Muscle of leg (tissue), 11 donors: ENCODE results near the gene IL4. TPM values are rescaled to one million over a fixed set of nuclear protein-coding genes. Genes with fewer than 3 reads are reported as not detected.

Source experiments
- DNase-seq: peaks from one replicate; pipeline ENCODE4 v3.0.0; 2013
- H3K27ac ChIP-seq: one replicate; pipeline ENCODE4 v1.5.1; 2013; ENCODE audit warnings: mild to moderate bottlenecking, low read length, control low read depth
- H3K27me3 ChIP-seq: one replicate; pipeline ENCODE4 v1.6.1; 2013; ENCODE audit warnings: low read length; ENCODE audit not compliant: control insufficient read depth, insufficient read depth
- H3K36me3 ChIP-seq: one replicate; pipeline ENCODE4 v1.6.1; 2013; ENCODE audit warnings: low read length; ENCODE audit not compliant: control insufficient read depth, insufficient read depth
- H3K4me1 ChIP-seq: one replicate; pipeline ENCODE4 v1.6.1; 2013; ENCODE audit warnings: low read length; ENCODE audit not compliant: control insufficient read depth, insufficient read depth
- H3K4me3 ChIP-seq: one replicate; pipeline ENCODE4 v1.5.1; 2013; ENCODE audit warnings: low read length, control low read depth
- H3K9me3 ChIP-seq: replicated peaks from 2 replicates; pipeline ENCODE4 v1.6.1; 2013; ENCODE audit warnings: low read depth, low read length; ENCODE audit not compliant: control insufficient read depth
- WGBS: methylation state at CpG from one replicate; pipeline ENCODE4 v1.1.5; 2013; ENCODE audit warnings: missing lambda C conversion rate; ENCODE audit not compliant: insufficient coverage; 5-methylcytosine and 5-hydroxymethylcytosine counted together
- polyA plus RNA-seq, 8 donors: library from polyadenylated mRNA; unstranded; fragments of 120-200 nt; gene quantifications; one replicate each; pipeline versions ENCODE4 v1.2.1 to v1.2.3, GENCODE V29; 2013; ENCODE audit warnings: inconsistent platforms in 1 of 8, low replicate concordance in 1 of 8; ENCODE audit not compliant: insufficient read length in 8 of 8, insufficient read depth in 1 of 8
- total RNA-seq: library from RNA; stranded (reverse); fragments of 120-200 nt; gene quantifications from one replicate; pipeline ENCODE4 v1.2.4, GENCODE V29; 2013

IL4 gene
- total and polyA plus RNA-seq, 9 donors = 0.18 TPM; not detected in 8

- Histone ChIP-seq H3K36me3 (no peaks in the 10 kb centered on the region), H3K27me3 (no peaks in the 10 kb centered on the region), H3K4me3 (no peak overlapping the region), H3K27ac (no peak overlapping the region), H3K9me3 (no peaks in the 10 kb centered on the region), H3K4me1 (no peaks in the 10 kb centered on the region)
- WGBS = 67% methylated on average over 1 of the region's 13 CpGs
- peak; percentile 55 for DNase-seq
These were observed 1.1 kb downstream of the IL4 start for GRCh38 chr5:132674671-132675506.

- H3K27me3 ChIP-seq = no peaks in the 10 kb centered on the region
- H3K4me3 ChIP-seq = no peak overlapping the region
- WGBS = 94% methylated on average over 4 of the region's 11 CpGs
- H3K27ac ChIP-seq = no peak overlapping the region
- no peak for DNase-seq
- no peaks in the 10 kb centered on the region for H3K36me3 ChIP-seq
- H3K4me1 ChIP-seq = no peaks in the 10 kb centered on the region
- no peaks in the 10 kb centered on the region for H3K9me3 ChIP-seq
These were observed 2.3 kb downstream of the IL4 start for GRCh38 chr5:132675936-132676689.

- DNase-seq = no peak
- 61% methylated on average over 7 of the region's 7 CpGs for WGBS
These were observed 3.4 kb downstream of the IL4 start for GRCh38 chr5:132677191-132677590.

GRCh38 chr5:132677682-132678400, 4.1 kb downstream of the IL4 start:
- no peaks in the 10 kb centered on the region for H3K9me3 ChIP-seq
- no peaks in the 10 kb centered on the region for H3K36me3 ChIP-seq
- H3K4me3 ChIP-seq = no peak overlapping the region
- no peak overlapping the region for H3K27ac ChIP-seq
- no peaks in the 10 kb centered on the region for H3K27me3 ChIP-seq
- 75% methylated on average over 4 of the region's 15 CpGs for WGBS
- no peaks in the 10 kb centered on the region for H3K4me1 ChIP-seq
- DNase-seq = no peak

More at GRCh38 chr5:132677191-132677590, 3.4 kb downstream of the IL4 start:
- Histone ChIP-seq H3K27me3 (no peaks in the 10 kb centered on the region), H3K4me1 (no peaks in the 10 kb centered on the region), H3K9me3 (no peaks in the 10 kb centered on the region), H3K4me3 (no peak overlapping the region), H3K27ac (no peak overlapping the region), H3K36me3 (no peaks in the 10 kb centered on the region)

- DNase-seq = no peak
- Histone ChIP-seq H3K36me3 (no peaks in the 10 kb centered on the region), H3K27ac (no peak overlapping the region), H3K9me3 (no peaks in the 10 kb centered on the region), H3K4me1 (no peaks in the 10 kb centered on the region), H3K27me3 (no peaks in the 10 kb centered on the region), H3K4me3 (no peak overlapping the region)
- 73% methylated on average over 1 of the region's 1 CpG for WGBS
These were observed 4.9 kb downstream of the IL4 start for GRCh38 chr5:132678735-132679134.

GRCh38 chr5:132679166-132679565, 5.4 kb downstream of the IL4 start:
- no peak for DNase-seq
- no peaks in the 10 kb centered on the region for H3K9me3 ChIP-seq
- 68% methylated on average over 4 of the region's 7 CpGs for WGBS
- H3K4me3 ChIP-seq = no peak overlapping the region
- no peaks in the 10 kb centered on the region for H3K4me1 ChIP-seq
- H3K27me3 ChIP-seq = no peaks in the 10 kb centered on the region
- no peak overlapping the region for H3K27ac ChIP-seq
- H3K36me3 ChIP-seq = no peaks in the 10 kb centered on the region

- no peak overlapping the region for H3K27ac ChIP-seq
- H3K9me3 ChIP-seq = no peaks in the 10 kb centered on the region
- no peaks in the 10 kb centered on the region for H3K4me1 ChIP-seq
- DNase-seq = no peak
- no peak overlapping the region for H3K4me3 ChIP-seq
- no peaks in the 10 kb centered on the region for H3K27me3 ChIP-seq
- 88% methylated on average over 12 of the region's 15 CpGs for WGBS
- no peaks in the 10 kb centered on the region for H3K36me3 ChIP-seq
These were observed 6.1 kb downstream of the IL4 start for GRCh38 chr5:132679717-132680380.

- no peaks in the 10 kb centered on the region for H3K27me3 ChIP-seq
- H3K9me3 ChIP-seq = no peaks in the 10 kb centered on the region
- no peaks in the 10 kb centered on the region for H3K36me3 ChIP-seq
- no peak for DNase-seq
- no peak overlapping the region for H3K27ac ChIP-seq
- H3K4me1 ChIP-seq = no peaks in the 10 kb centered on the region
- 87% methylated on average over 7 of the region's 8 CpGs for WGBS
- H3K4me3 ChIP-seq = no peak overlapping the region
These were observed 7.1 kb downstream of the IL4 start for GRCh38 chr5:132680780-132681475.

- WGBS = 95% methylated on average over 1 of the region's 2 CpGs
- Histone ChIP-seq H3K4me3 (no peak overlapping the region), H3K9me3 (no peaks in the 10 kb centered on the region), H3K27me3 (no peaks in the 10 kb centered on the region), H3K36me3 (no peaks in the 10 kb centered on the region), H3K27ac (no peak overlapping the region), H3K4me1 (no peaks in the 10 kb centered on the region)
- DNase-seq = no peak
These were observed 7.7 kb downstream of the IL4 start for GRCh38 chr5:132681476-132681831.
